Measurements from ENCODE around the gene NXF2.
"Not testable (repeated sequence)": the region's sequence is repeated elsewhere in the genome, so short reads cannot be mapped to it uniquely, and the experiment has no call there.

Gene NXF2, protein sequence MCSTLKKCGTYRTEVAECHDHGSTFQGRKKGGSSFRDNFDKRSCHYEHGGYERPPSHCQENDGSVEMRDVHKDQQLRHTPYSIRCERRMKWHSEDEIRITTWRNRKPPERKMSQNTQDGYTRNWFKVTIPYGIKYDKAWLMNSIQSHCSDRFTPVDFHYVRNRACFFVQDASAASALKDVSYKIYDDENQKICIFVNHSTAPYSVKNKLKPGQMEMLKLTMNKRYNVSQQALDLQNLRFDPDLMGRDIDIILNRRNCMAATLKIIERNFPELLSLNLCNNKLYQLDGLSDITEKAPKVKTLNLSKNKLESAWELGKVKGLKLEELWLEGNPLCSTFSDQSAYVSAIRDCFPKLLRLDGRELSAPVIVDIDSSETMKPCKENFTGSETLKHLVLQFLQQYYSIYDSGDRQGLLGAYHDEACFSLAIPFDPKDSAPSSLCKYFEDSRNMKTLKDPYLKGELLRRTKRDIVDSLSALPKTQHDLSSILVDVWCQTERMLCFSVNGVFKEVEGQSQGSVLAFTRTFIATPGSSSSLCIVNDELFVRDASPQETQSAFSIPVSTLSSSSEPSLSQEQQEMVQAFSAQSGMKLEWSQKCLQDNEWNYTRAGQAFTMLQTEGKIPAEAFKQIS

DNA sequence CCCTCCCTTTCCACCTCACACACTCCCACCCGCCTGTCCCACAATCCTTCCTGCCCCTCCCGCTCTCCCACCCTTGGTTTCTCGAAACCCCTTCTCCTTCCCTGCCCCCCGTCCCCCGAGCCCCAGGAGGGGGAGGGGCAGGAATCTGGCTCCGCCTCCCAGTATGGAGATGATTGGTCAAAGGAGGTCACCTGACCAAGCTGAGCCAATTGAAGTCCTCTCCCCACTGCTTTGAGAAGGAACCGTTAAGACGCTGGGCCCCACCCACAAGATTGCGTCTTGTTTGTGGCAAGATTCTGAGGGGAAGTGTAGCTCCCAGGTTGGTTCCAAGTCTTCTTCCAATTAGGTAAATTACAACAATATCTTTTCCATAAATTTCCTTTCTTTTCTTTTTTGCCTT is at the start of gene NXF2:
NXF2 (plus strand) TSS at position 275 of the 400 bp plus-strand sequence. CDS start 59,912 bp downstream, outside the sequence.
- DNase-seq, result not testable (repeated sequence)

- not testable (repeated sequence) for DNase-seq
Observed at GRCh38 chrX:102207940-102208339, 39.0 kb upstream of the NXF2 start.

- DNase-seq, result not testable (repeated sequence)
Observed at GRCh38 chrX:102214986-102215385, 32.0 kb upstream of the NXF2 start, which contains the start of gene TCP11X1. TSS of gene TCP11X1 (plus strand) at chrX:102215301.

GRCh38 chrX:102216497-102216896 is 30.5 kb upstream of the NXF2 start:
- not testable (repeated sequence) for DNase-seq

DNA sequence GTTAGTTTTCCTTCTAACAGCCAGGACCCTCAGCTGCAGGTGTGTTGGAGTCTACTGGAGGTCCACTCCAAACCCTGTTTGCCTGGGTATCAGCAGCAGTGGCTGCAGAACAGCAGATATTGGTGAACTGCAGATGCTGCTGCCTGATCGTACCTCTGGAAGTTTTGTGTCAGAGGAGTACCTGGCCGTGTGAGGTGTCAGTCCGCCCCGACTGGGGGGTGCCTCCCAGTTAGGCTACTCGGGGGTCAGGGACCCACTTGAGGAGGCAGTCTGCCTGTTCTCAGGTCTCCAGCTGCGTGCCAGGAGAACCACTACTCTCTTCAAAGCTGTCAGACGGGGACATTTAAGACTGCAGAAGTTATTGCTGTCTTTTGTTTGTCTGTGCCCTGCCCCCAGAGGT is 11.3 kb upstream of the NXF2 start:
- DNase-seq, result not testable (repeated sequence)

GRCh38 chrX:102240265-102240664 is 6.7 kb upstream of the NXF2 start:
- DNase-seq, result not testable (repeated sequence)

DNA sequence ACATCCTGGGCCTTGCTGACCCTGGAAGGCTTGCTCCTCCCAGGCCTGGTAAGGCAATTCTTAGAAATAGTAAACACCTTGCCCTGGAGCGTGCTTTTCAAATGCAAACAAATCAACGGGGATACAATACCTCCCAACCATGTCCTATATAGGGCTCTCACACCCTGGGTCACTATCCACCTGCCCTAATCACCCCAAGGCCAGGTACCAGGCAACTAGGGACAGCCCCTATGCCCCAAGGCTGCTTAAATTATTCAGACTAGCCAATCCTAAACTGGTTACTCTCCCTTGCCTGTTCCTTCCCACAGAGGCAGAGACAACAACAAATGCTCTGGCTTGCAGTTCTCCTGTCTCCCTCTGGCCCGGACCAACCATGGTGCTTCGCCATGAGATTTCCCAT is 25.3 kb downstream of the NXF2 start:
- not testable (repeated sequence) for DNase-seq

GRCh38 chrX:102338162-102338561 is 91.2 kb downstream of the NXF2 start:
- no peak for DNase-seq

- peak; percentile 3 for DNase-seq
Observed at GRCh38 chrX:102339312-102340298, 92.6 kb downstream of the NXF2 start.

GRCh38 chrX:102341867-102342266 is 94.9 kb downstream of the NXF2 start:
- DNase-seq, result no peak

- DNase-seq, result peak; percentile 66
Observed at GRCh38 chrX:102345916-102346315, 98.9 kb downstream of the NXF2 start.

Measured in stimulated activated CD4-positive, alpha-beta T cell treated with anti-CD3 and anti-CD28 coated beads, Interleukin-4, amount 100 ng/mL, for 24 hours (primary cell).